ENCODE results near the gene RGL4. TPM values are rescaled to one million over a fixed set of nuclear protein-coding genes. Genes with fewer than 3 reads are reported as not detected.
A peak's percentile ranks its signal among the peaks of the same experiment; 100 is the strongest.

RGL4 gene
- polyA plus RNA-seq, 3 donors = 2.3 to 2.4 (median 2.3) TPM

- no peaks in the 10 kb centered on the region for H3K79me2 ChIP-seq (ENCODE audit: insufficient read depth, low read length)
- Mint-ChIP-seq H3K4me3 (no peak overlapping the region), H3K9me3 (peaks cover 0 to 3% (median 0%) of the 10 kb centered on the region in 7 donors), H3K27me3 (ENCODE audit: low read depth in 3 of 3) (peaks cover 0 to 2% (median 0%) of the 10 kb centered on the region in 3 donors), H3K27ac (peak overlapping the region in 3 of 7 donors; percentile 23 to 25 (median 23)), H3K36me3 (peaks cover 15 to 55% of the 10 kb centered on the region in 2 donors), H3K4me1 (no peaks in the 10 kb centered on the region)
- no peaks in the 10 kb centered on the region for H3K4me1 ChIP-seq (ENCODE audit: control insufficient read depth in 1 of 2, insufficient read depth in 2 of 2, low read length in 2 of 2)
- DNase-seq = no peak
- no peak overlapping the region for H3K27ac ChIP-seq (ENCODE audit: low read depth in 1 of 2, low read length in 2 of 2)
- no peaks in the 10 kb centered on the region for H4K20me1 ChIP-seq (ENCODE audit: insufficient read depth, low read length)
- no peak overlapping the region for H3K4me2 ChIP-seq (replicated peaks; ENCODE audit: extremely low read depth, low read length, poor library complexity, severe bottlenecking)
- H3K9me3 ChIP-seq (replicated peaks in 1 of 2; ENCODE audit: control insufficient read depth in 1 of 2, insufficient read depth in 1 of 2, low read length in 2 of 2) = no peaks in the 10 kb centered on the region
- intact Hi-C loops (cut with micrococcal nuclease) = no loop called here
- no peaks in the 10 kb centered on the region for H3K27me3 ChIP-seq (ENCODE audit: control insufficient read depth in 2 of 2, insufficient read depth in 2 of 2, low read length in 2 of 2)
- TF ChIP-seq CTCF (IDR thresholded peaks at IDR 0.05) = no peak
- WGBS (ENCODE audit: insufficient coverage) = 100% methylated on average over 3 of the region's 7 CpGs
- peaks cover 9 to 16% of the 10 kb centered on the region in 2 donors for H3K36me3 ChIP-seq (replicated peaks in 1 of 2; ENCODE audit: control insufficient read depth in 1 of 2, insufficient read depth in 2 of 2, low read length in 2 of 2)
- H3K4me3 ChIP-seq (replicated peaks in 1 of 3; ENCODE audit: low read depth in 2 of 3, low read length in 3 of 3) = no peak overlapping the region
- no peak overlapping the region for H3K9ac ChIP-seq (ENCODE audit: insufficient read depth, low read length, poor library complexity, severe bottlenecking)
- no peak overlapping the region for H2AFZ ChIP-seq (ENCODE audit: insufficient read depth, low read depth, low read length, poor library complexity, severe bottlenecking)
Measured at GRCh38 chr22:23652286-23652685, 38.5 kb upstream of the RGL4 start.

GRCh38 chr22:23652711-23653110 is 38.1 kb upstream of the RGL4 start:
- Mint-ChIP-seq H3K27ac (peak overlapping the region in 1 of 7 donors; percentile 25), H3K36me3 (peaks cover 16 to 59% of the 10 kb centered on the region in 2 donors), H3K27me3 (ENCODE audit: low read depth in 3 of 3) (peaks cover 0 to 2% (median 0%) of the 10 kb centered on the region in 3 donors), H3K9me3 (peaks cover 0 to 3% (median 0%) of the 10 kb centered on the region in 7 donors), H3K4me3 (no peak overlapping the region), H3K4me1 (peaks cover under 1% of the 10 kb centered on the region)
- intact Hi-C loops (cut with micrococcal nuclease) = no loop called here
- H3K4me1 ChIP-seq (ENCODE audit: control insufficient read depth in 1 of 2, insufficient read depth in 2 of 2, low read length in 2 of 2) = no peaks in the 10 kb centered on the region
- H3K9me3 ChIP-seq (replicated peaks in 1 of 2; ENCODE audit: control insufficient read depth in 1 of 2, insufficient read depth in 1 of 2, low read length in 2 of 2) = no peaks in the 10 kb centered on the region
- no peaks in the 10 kb centered on the region for H4K20me1 ChIP-seq (ENCODE audit: insufficient read depth, low read length)
- H3K27ac ChIP-seq (ENCODE audit: low read depth in 1 of 2, low read length in 2 of 2) = no peak overlapping the region
- no peak for DNase-seq
- 100% methylated on average over 5 of the region's 8 CpGs for WGBS (ENCODE audit: insufficient coverage)
- H2AFZ ChIP-seq (ENCODE audit: insufficient read depth, low read depth, low read length, poor library complexity, severe bottlenecking) = no peak overlapping the region
- no peak overlapping the region for H3K4me2 ChIP-seq (replicated peaks; ENCODE audit: extremely low read depth, low read length, poor library complexity, severe bottlenecking)
- H3K36me3 ChIP-seq (replicated peaks in 1 of 2; ENCODE audit: control insufficient read depth in 1 of 2, insufficient read depth in 2 of 2, low read length in 2 of 2) = peaks cover 9 to 18% of the 10 kb centered on the region in 2 donors
- no peaks in the 10 kb centered on the region for H3K79me2 ChIP-seq (ENCODE audit: insufficient read depth, low read length)
- no peak overlapping the region for H3K4me3 ChIP-seq (replicated peaks in 1 of 3; ENCODE audit: low read depth in 2 of 3, low read length in 3 of 3)
- H3K27me3 ChIP-seq (ENCODE audit: control insufficient read depth in 2 of 2, insufficient read depth in 2 of 2, low read length in 2 of 2) = no peaks in the 10 kb centered on the region
- no peak overlapping the region for H3K9ac ChIP-seq (ENCODE audit: insufficient read depth, low read length, poor library complexity, severe bottlenecking)
- no peak for TF ChIP-seq CTCF (IDR thresholded peaks at IDR 0.05)

All from CD14-positive monocyte (primary cell).